GM10248 (cell line): ENCODE measurements around the gene MAD1L1.

Experiments
- CTCF ChIA-PET: fragments of 300-600 bp; sonication (Branson Sonifier 250); formaldehyde crosslinking; extraction: SDS; loops from one replicate; lab custom pipeline; 2021; ENCODE audit warnings: antibody characterized with exemption; lab: Yijun Ruan, JAX
- POLR2A ChIA-PET: fragments of 350-650 bp; sonication (Branson Sonifier 250); formaldehyde crosslinking; extraction: SDS; loops from one replicate; lab custom pipeline; 2020; ENCODE audit warnings: antibody characterized with exemption; lab: Yijun Ruan, JAX
- DNase-seq: peaks from one replicate; pipeline ENCODE4 v3.0.0; 2012; ENCODE audit errors: extremely low spot score
- CTCF ChIP-seq: IDR thresholded peaks from 2 replicates; pipeline ENCODE4 v1.5.1; 2012; ENCODE audit warnings: mild to moderate bottlenecking, low read depth; ENCODE audit errors: extremely low read depth, missing control alignments, control extremely low read depth

The MAD1L1 gene

GRCh38 chr7:2123916-2124315 lies 108.8 kb downstream of the MAD1L1 start:
- DNase-seq: no peak
- CTCF ChIA-PET: no interaction called here
- POLR2A ChIA-PET: no interaction called here

GRCh38 chr7:2123360-2123759 lies 109.4 kb downstream of the MAD1L1 start:
- POLR2A ChIA-PET: no interaction called here
- CTCF ChIA-PET: interaction anchor here (1.0 kb wide), 1 partner anchor 38 kb away, joined by 3 read pairs; no protein-coding TSS in a partner anchor
- DNase-seq: no peak
- no peak for TF ChIP-seq CTCF

More at GRCh38 chr7:2123916-2124315, 108.8 kb downstream of the MAD1L1 start:
- no peak for TF ChIP-seq CTCF

- POLR2A ChIA-PET: no interaction called here
- no peak for DNase-seq
- TF ChIP-seq CTCF: no peak
- CTCF ChIA-PET: interaction anchor here (1.0 kb wide), 1 partner anchor 37 kb away, joined by 3 read pairs; no protein-coding TSS in a partner anchor
Measured at GRCh38 chr7:2122651-2123050, 110.1 kb downstream of the MAD1L1 start.

GRCh38 chr7:2120841-2121830 lies 111.6 kb downstream of the MAD1L1 start:
- TF ChIP-seq CTCF: no peak
- ChIA-PET CTCF (no interaction called here), POLR2A (no interaction called here)
- no peak for DNase-seq

- no peak for DNase-seq
- ChIA-PET CTCF (no interaction called here), POLR2A (no interaction called here)
- no peak for TF ChIP-seq CTCF
Measured at GRCh38 chr7:2120251-2120660, 112.5 kb downstream of the MAD1L1 start.

GRCh38 chr7:2118630-2119190 lies 114.0 kb downstream of the MAD1L1 start:
- ChIA-PET CTCF (interaction anchor here (1.0 kb wide), 1 partner anchor 14 kb away, joined by 3 read pairs; no protein-coding TSS in a partner anchor), POLR2A (no interaction called here)
- no peak for DNase-seq

More at GRCh38 chr7:2118630-2119190, 114.0 kb downstream of the MAD1L1 start:
- TF ChIP-seq CTCF: no peak
